ENCODE measurements around the gene RAPGEF3.

RAPGEF3 gene

DNA sequence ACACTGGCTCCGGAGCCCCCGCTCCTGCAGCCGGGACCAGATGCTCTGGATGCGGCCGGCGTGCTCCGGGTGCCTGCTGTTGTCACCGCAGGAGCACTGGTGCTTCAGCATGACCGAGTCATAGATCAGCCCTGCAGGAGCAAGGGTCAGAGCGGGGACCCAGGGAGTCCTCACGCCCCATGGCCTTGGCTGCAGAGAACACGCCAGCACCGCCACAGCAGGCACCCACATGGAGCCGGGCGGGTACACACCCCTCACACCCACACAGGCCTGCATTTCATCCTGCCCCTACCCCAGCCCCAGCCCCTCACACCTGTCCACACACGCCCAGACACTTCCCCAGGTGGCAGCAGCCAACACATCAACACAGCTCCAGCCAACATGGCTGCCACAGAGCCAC, 33.2 kb upstream of the RAPGEF3 start:
- Histone ChIP-seq H3K4me1 (ENCODE audit: control insufficient read depth, insufficient read depth, low read length) (no peaks in the 10 kb centered on the region), H3K9me3 (ENCODE audit: control insufficient read depth, insufficient read depth, low read depth, low read length) (no peaks in the 10 kb centered on the region), H3K27ac (ENCODE audit: extremely low read depth, low read depth, low read length) (no peak overlapping the region), H3K4me3 (ENCODE audit: low read depth, low read length) (no peak overlapping the region), H3K36me3 (ENCODE audit: control insufficient read depth in 2 of 2, insufficient read depth in 1 of 2, low read length in 2 of 2) (peaks cover 0 to 89% of the 10 kb centered on the region in 2 experiments; a peak in 2 of 3 replicates)
- ChIA-PET POLR2A (interaction anchor here (1.5 kb wide), 1 partner anchor 10 kb away, joined by 3 read pairs; no protein-coding TSS in a partner anchor), CTCF (interaction anchor here (1.1 to 10.6 kb wide), 4 partner anchors 16 to 48 kb away, joined by 3 to 112 read pairs (median 6); no protein-coding TSS in a partner anchor)
- TF ChIP-seq ZIC2 (tag by site-specific recombination; IDR thresholded peaks at IDR 0.05): 0 out of 2 replicates have a peak, but pooled peaks have one; percentile 7
- TF ChIP-seq ZNF292 (tag by site-specific recombination; IDR thresholded peaks at IDR 0.05; ENCODE audit: borderline replicate concordance, low read depth): no peak

DNA sequence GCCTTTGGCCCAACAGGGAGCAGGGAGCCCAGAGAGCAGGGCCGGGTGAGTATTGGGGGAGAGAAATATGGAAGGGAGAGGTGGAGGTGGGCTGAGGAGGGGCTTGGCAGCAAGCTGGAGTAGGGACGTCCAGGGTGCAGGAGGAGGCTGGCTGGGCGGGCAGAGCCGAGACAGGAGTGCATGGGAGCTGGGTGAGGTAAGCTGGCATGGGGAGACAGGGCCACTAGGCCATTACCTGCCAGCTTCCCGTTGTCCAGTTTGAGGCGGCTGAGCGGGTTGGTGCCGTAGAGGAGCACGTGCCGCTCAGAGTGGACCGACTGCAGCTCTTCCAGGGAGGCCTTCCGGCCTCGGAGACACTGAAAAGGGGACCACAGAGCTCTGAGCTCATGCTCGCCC, 32.7 kb upstream of the RAPGEF3 start:
- Histone ChIP-seq H3K4me3 (ENCODE audit: low read depth, low read length) (no peak overlapping the region), H3K36me3 (ENCODE audit: control insufficient read depth in 2 of 2, insufficient read depth in 1 of 2, low read length in 2 of 2) (peaks cover 0 to 90% of the 10 kb centered on the region in 2 experiments; a peak in 2 of 3 replicates), H3K9me3 (ENCODE audit: control insufficient read depth, insufficient read depth, low read depth, low read length) (no peaks in the 10 kb centered on the region), H3K4me1 (ENCODE audit: control insufficient read depth, insufficient read depth, low read length) (no peaks in the 10 kb centered on the region), H3K27ac (ENCODE audit: extremely low read depth, low read depth, low read length) (no peak overlapping the region)
- TF ChIP-seq ZBTB11 (tag by site-specific recombination; conservative IDR thresholded peaks at IDR 0.05; ENCODE audit: low read depth): no peak
- no peak for TF ChIP-seq ZNF701 (tag by site-specific recombination; IDR thresholded peaks at IDR 0.05)
- TF ChIP-seq ZNF830 (tag by site-specific recombination; IDR thresholded peaks at IDR 0.05; ENCODE audit: low read depth): no peak
- no peak for TF ChIP-seq PRDM10 (tag by site-specific recombination; IDR thresholded peaks at IDR 0.05)
- TF ChIP-seq SCRT2 (tag by site-specific recombination; IDR thresholded peaks at IDR 0.05): no peak
- ChIA-PET CTCF (interaction anchor here (0.8 to 10.6 kb wide), 3 partner anchors 17 to 49 kb away, joined by 3 to 112 read pairs (median 4); no protein-coding TSS in a partner anchor), POLR2A (interaction anchor here (1.5 kb wide), 1 partner anchor 10 kb away, joined by 3 read pairs; no protein-coding TSS in a partner anchor)

DNA sequence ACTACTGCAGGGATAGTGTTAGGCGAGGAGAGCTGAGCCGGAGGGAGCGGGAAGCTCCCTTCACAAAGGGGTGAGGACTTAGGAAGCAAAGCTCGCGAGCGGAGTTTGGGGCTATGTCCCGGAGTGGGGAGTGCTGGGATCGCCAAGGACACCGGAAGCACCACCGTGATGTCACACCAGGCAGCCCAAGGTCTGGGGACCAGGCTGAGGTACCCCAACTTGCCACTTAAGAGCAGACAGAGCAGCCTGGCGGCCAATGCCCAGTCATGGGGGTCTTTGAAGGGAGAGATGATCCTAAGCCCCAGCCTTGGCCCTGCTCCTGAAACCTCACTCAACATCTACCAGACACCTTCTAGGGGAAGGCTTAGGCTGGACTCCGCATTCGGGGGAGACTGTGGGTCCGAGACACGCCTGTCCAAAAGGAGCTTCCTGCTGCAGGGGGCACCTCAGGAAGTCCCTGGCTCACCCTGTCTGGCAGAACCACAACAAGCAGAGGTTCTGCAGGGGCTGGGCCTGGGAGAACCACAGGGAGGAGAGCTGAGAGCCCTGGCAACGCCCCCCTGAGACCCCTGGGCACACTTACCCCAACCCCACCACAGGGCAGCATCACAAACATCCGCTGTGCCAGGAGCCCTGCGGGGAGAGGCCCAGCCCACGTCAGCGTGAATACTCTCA, 32.1 kb upstream of the RAPGEF3 start:
- peaks cover 0 to 92% of the 10 kb centered on the region in 2 experiments; a peak in 2 of 3 replicates for H3K36me3 ChIP-seq (ENCODE audit: control insufficient read depth in 2 of 2, insufficient read depth in 1 of 2, low read length in 2 of 2)
- no peaks in the 10 kb centered on the region for H3K4me1 ChIP-seq (ENCODE audit: control insufficient read depth, insufficient read depth, low read length)
- no peaks in the 10 kb centered on the region for H3K9me3 ChIP-seq (ENCODE audit: control insufficient read depth, insufficient read depth, low read depth, low read length)
- no peak overlapping the region for H3K27ac ChIP-seq (ENCODE audit: extremely low read depth, low read depth, low read length)
- CTCF ChIA-PET: interaction anchor here (0.8 to 10.6 kb wide), 2 partner anchors 48 kb away, joined by 3 to 112 read pairs; no protein-coding TSS in a partner anchor
- TF ChIP-seq ZIC2 (tag by site-specific recombination; IDR thresholded peaks at IDR 0.05) (peak; percentile 50), ZFP37 (tag by site-specific recombination; IDR thresholded peaks at IDR 0.05) (no peak)
- no peak overlapping the region for H3K4me3 ChIP-seq (ENCODE audit: low read depth, low read length)
- POLR2A ChIA-PET: interaction anchor here (1.3 kb wide), 1 partner anchor 48 kb away, joined by 3 read pairs; no protein-coding TSS in a partner anchor
